HUES48 (cell line): ENCODE results near the gene FNIP1.
"Not testable (repeated sequence)": the region's sequence is repeated elsewhere in the genome, so short reads cannot be mapped to it uniquely, and the experiment has no call there.

Source experiments
- H3K27ac ChIP-seq: one replicate; pipeline ENCODE4 v1.7.0; 2013; ENCODE audit warnings: low read depth, low read length, inconsistent platforms
- H3K27me3 ChIP-seq: 2 replicates; pipeline ENCODE4 v1.6.1; 2013; ENCODE audit warnings: mild to moderate bottlenecking, low read length; ENCODE audit not compliant: control insufficient read depth, insufficient read depth
- H3K36me3 ChIP-seq: 2 replicates; pipeline ENCODE4 v1.6.1; 2013; ENCODE audit warnings: low read length; ENCODE audit not compliant: control insufficient read depth, insufficient read depth
- H3K4me1 ChIP-seq: 2 replicates; pipeline ENCODE4 v1.6.1; 2013; ENCODE audit warnings: mild to moderate bottlenecking, low read length; ENCODE audit not compliant: control insufficient read depth, insufficient read depth
- H3K4me3 ChIP-seq: 2 replicates; pipeline ENCODE4 v1.5.1; 2013; ENCODE audit warnings: mild to moderate bottlenecking, low read depth, low read length
- H3K9ac ChIP-seq: 2 replicates; pipeline ENCODE4 v1.6.1; 2013; ENCODE audit warnings: mild to moderate bottlenecking, low read depth, low read length, moderate library complexity
- H3K9me3 ChIP-seq: 2 replicates; pipeline ENCODE4 v1.6.1; 2013; ENCODE audit warnings: low read length; ENCODE audit not compliant: control insufficient read depth, insufficient read depth

The FNIP1 gene

GRCh38 chr5:131749723-131750470, 46.9 kb downstream of the FNIP1 start:
- no peaks in the 10 kb centered on the region for H3K9me3 ChIP-seq
- H3K36me3 ChIP-seq: no peaks in the 10 kb centered on the region
- peaks cover 4% of the 10 kb centered on the region; the same call in 1 of the 2 replicates for H3K4me1 ChIP-seq
- H3K9ac ChIP-seq: no peak overlapping the region
- no peak overlapping the region for H3K27ac ChIP-seq
- no peaks in the 10 kb centered on the region for H3K27me3 ChIP-seq
- H3K4me3 ChIP-seq: no peak overlapping the region

- Histone ChIP-seq H3K9ac (no peak overlapping the region), H3K36me3 (no peaks in the 10 kb centered on the region), H3K27ac (no peak overlapping the region), H3K4me1 (peaks cover 4% of the 10 kb centered on the region; the same call in 1 of the 2 replicates), H3K9me3 (no peaks in the 10 kb centered on the region), H3K27me3 (no peaks in the 10 kb centered on the region), H3K4me3 (no peak overlapping the region)
Observed at GRCh38 chr5:131749138-131749537, 47.7 kb downstream of the FNIP1 start.

- H3K27me3 ChIP-seq: no peaks in the 10 kb centered on the region
- no peak overlapping the region for H3K27ac ChIP-seq
- no peak overlapping the region for H3K9ac ChIP-seq
Observed at GRCh38 chr5:131747180-131748105, 49.4 kb downstream of the FNIP1 start.

GRCh38 chr5:131746423-131746822, 50.4 kb downstream of the FNIP1 start:
- H3K4me1 ChIP-seq: peaks cover 4% of the 10 kb centered on the region; the same call in 1 of the 2 replicates
- no peak overlapping the region for H3K4me3 ChIP-seq
- H3K9me3 ChIP-seq: no peaks in the 10 kb centered on the region
- no peaks in the 10 kb centered on the region for H3K27me3 ChIP-seq
- H3K36me3 ChIP-seq: peaks cover 4% of the 10 kb centered on the region; the same call in 1 of the 2 replicates
- H3K9ac ChIP-seq: no peak overlapping the region
- no peak overlapping the region for H3K27ac ChIP-seq

More at GRCh38 chr5:131747180-131748105, 49.4 kb downstream of the FNIP1 start:
- Histone ChIP-seq H3K9me3 (no peaks in the 10 kb centered on the region), H3K4me3 (no peak overlapping the region), H3K36me3 (peaks cover 4% of the 10 kb centered on the region; the same call in 1 of the 2 replicates), H3K4me1 (peaks cover 4% of the 10 kb centered on the region; the same call in 1 of the 2 replicates)

GRCh38 chr5:131745703-131746102, 51.1 kb downstream of the FNIP1 start:
- no peaks in the 10 kb centered on the region for H3K27me3 ChIP-seq
- H3K9ac ChIP-seq: no peak overlapping the region
- H3K4me1 ChIP-seq: peaks cover 4% of the 10 kb centered on the region; the same call in 1 of the 2 replicates
- H3K9me3 ChIP-seq: no peaks in the 10 kb centered on the region
- H3K27ac ChIP-seq: no peak overlapping the region
- H3K36me3 ChIP-seq: peaks cover 4% of the 10 kb centered on the region; the same call in 1 of the 2 replicates
- no peak overlapping the region for H3K4me3 ChIP-seq

GRCh38 chr5:131745155-131745554, 51.7 kb downstream of the FNIP1 start:
- Histone ChIP-seq H3K4me1 (peaks cover 4% of the 10 kb centered on the region; the same call in 1 of the 2 replicates), H3K27me3 (no peaks in the 10 kb centered on the region), H3K9me3 (no peaks in the 10 kb centered on the region), H3K36me3 (peaks cover 4% of the 10 kb centered on the region; the same call in 1 of the 2 replicates), H3K27ac (no peak overlapping the region), H3K9ac (no peak overlapping the region), H3K4me3 (no peak overlapping the region)

- no peak overlapping the region for H3K4me3 ChIP-seq
- no peak overlapping the region for H3K27ac ChIP-seq
- H3K9me3 ChIP-seq: no peaks in the 10 kb centered on the region
- no peak overlapping the region for H3K9ac ChIP-seq
- peaks cover 3% of the 10 kb centered on the region; the same call in 1 of the 2 replicates for H3K4me1 ChIP-seq
- H3K36me3 ChIP-seq: peaks cover 4% of the 10 kb centered on the region
- H3K27me3 ChIP-seq: no peaks in the 10 kb centered on the region
Observed at GRCh38 chr5:131740477-131740876, 56.3 kb downstream of the FNIP1 start.

- Histone ChIP-seq H3K9me3 (no peaks in the 10 kb centered on the region), H3K27me3 (no peaks in the 10 kb centered on the region), H3K4me3 (no peak overlapping the region), H3K27ac (no peak overlapping the region), H3K36me3 (peaks cover 3% of the 10 kb centered on the region; the same call in 1 of the 2 replicates), H3K9ac (no peak overlapping the region), H3K4me1 (peaks cover 3% of the 10 kb centered on the region; the same call in 1 of the 2 replicates)
Observed at GRCh38 chr5:131735393-131735792, 61.4 kb downstream of the FNIP1 start.

GRCh38 chr5:131734939-131735338, 61.9 kb downstream of the FNIP1 start:
- H3K9ac ChIP-seq, H3K27me3 ChIP-seq, H3K36me3 ChIP-seq, H3K9me3 ChIP-seq, H3K4me3 ChIP-seq, H3K27ac ChIP-seq, H3K4me1 ChIP-seq: not testable (repeated sequence)

GRCh38 chr5:131729292-131729691, 67.5 kb downstream of the FNIP1 start:
- not testable (repeated sequence) for H3K4me1 ChIP-seq, H3K27me3 ChIP-seq, H3K9me3 ChIP-seq

GRCh38 chr5:131724089-131724488, 72.7 kb downstream of the FNIP1 start:
- H3K4me1 ChIP-seq, H3K9me3 ChIP-seq, H3K36me3 ChIP-seq, H3K4me3 ChIP-seq, H3K27ac ChIP-seq, H3K27me3 ChIP-seq, H3K9ac ChIP-seq: not testable (repeated sequence)

More at GRCh38 chr5:131729292-131729691, 67.5 kb downstream of the FNIP1 start:
- not testable (repeated sequence) for H3K27ac ChIP-seq, H3K4me3 ChIP-seq, H3K9ac ChIP-seq
- H3K36me3 ChIP-seq: peaks cover 14% of the 10 kb centered on the region
